Thoracic aorta (tissue), 2 donors: ENCODE results near the gene WASF3. TPM values are rescaled to one million over a fixed set of nuclear protein-coding genes. Genes with fewer than 3 reads are reported as not detected.
A peak's percentile ranks its signal among the peaks of the same experiment; 100 is the strongest.

Experiments used
- ATAC-seq: fragments of 150-250 bp; one replicate; pipeline ENCODE4 v1.8.0; 2017; ENCODE audit warnings: low read depth; ENCODE audit not compliant: insufficient number of reproducible peaks, low FRiP score
- DNase-seq: peaks from one replicate; pipeline ENCODE4 v3.0.0-alpha.2; 2020; ENCODE audit warnings: low spot score
- H3K27ac ChIP-seq, 2 donors: fragments of 200-600 bp; sonication (generic); 1 replicate in 1 of 2; 2 replicates in 1 of 2; pipeline ENCODE4 v1.5.1; 2016; ENCODE audit warnings: mild to moderate bottlenecking in 2 of 2, moderate library complexity in 2 of 2
- H3K27me3 ChIP-seq: fragments of 200-600 bp; sonication (generic); replicated peaks from 2 replicates; pipeline ENCODE4 v1.6.0; 2016; ENCODE audit warnings: mild to moderate bottlenecking; ENCODE audit not compliant: insufficient read depth
- H3K36me3 ChIP-seq: fragments of 200-600 bp; sonication (generic); one replicate; pipeline ENCODE4 v1.5.1; 2016
- H3K4me1 ChIP-seq, 2 donors: fragments of 200-600 bp; sonication (generic); 1 replicate in 1 of 2; 2 replicates in 1 of 2; pipeline versions ENCODE4 v1.5.1 to v1.6.0; 2016; ENCODE audit warnings: low read depth in 2 of 2, mild to moderate bottlenecking in 1 of 2; ENCODE audit not compliant: control insufficient read depth in 1 of 2
- H3K4me3 ChIP-seq: fragments of 200-600 bp; sonication (generic); 2 replicates; pipeline ENCODE4 v1.5.1; 2016; ENCODE audit warnings: mild to moderate bottlenecking
- H3K9me3 ChIP-seq: fragments of 200-600 bp; sonication (generic); 2 replicates; pipeline ENCODE4 v1.5.1; 2016
- total RNA-seq, 2 donors: library from RNA; depleted of rRNA; stranded (reverse); fragments of >200 nt; gene quantifications; one replicate each; pipeline versions ENCODE4 v1.1.0 to v1.2.3, GENCODE V29; 2016
- TF ChIP-seq, protein P1 (sequence below): fragments of 200-600 bp; sonication (generic); IDR thresholded peaks from one replicate; pipeline ENCODE4 v1.5.1; 2019; ENCODE audit warnings: antibody characterized with exemption

The WASF3 gene
- total RNA-seq, 2 donors from 2014 or later: 16.4 to 20.0 TPM

DNA sequence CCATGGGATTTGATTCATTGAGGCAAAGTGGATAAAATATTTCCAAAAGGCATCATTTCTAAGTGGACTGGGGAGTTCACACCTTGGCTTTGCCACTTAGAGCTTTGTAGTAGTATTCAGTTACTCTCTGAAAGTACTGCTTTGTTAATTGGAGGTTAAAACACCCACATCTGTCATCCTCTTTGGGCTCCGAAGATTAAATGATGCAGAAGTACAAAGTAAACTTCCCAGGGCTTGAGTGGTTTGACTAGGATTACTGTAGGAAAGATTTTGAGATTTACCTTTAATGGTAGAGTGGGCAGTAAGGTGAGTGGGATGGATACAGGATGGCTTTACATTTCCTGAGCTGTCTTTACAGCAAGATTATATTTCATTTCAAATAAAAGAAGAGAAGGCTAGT is 42.4 kb downstream of the WASF3 start:
- TF ChIP-seq, protein P1, sequence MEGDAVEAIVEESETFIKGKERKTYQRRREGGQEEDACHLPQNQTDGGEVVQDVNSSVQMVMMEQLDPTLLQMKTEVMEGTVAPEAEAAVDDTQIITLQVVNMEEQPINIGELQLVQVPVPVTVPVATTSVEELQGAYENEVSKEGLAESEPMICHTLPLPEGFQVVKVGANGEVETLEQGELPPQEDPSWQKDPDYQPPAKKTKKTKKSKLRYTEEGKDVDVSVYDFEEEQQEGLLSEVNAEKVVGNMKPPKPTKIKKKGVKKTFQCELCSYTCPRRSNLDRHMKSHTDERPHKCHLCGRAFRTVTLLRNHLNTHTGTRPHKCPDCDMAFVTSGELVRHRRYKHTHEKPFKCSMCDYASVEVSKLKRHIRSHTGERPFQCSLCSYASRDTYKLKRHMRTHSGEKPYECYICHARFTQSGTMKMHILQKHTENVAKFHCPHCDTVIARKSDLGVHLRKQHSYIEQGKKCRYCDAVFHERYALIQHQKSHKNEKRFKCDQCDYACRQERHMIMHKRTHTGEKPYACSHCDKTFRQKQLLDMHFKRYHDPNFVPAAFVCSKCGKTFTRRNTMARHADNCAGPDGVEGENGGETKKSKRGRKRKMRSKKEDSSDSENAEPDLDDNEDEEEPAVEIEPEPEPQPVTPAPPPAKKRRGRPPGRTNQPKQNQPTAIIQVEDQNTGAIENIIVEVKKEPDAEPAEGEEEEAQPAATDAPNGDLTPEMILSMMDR: no peak
- Histone ChIP-seq H3K4me1 (peaks cover 7 to 9% of the 10 kb centered on the region in 2 donors), H3K9me3 (no peaks in the 10 kb centered on the region), H3K36me3 (no peaks in the 10 kb centered on the region), H3K27ac (no peak overlapping the region), H3K4me3 (no peak overlapping the region), H3K27me3 (no peaks in the 10 kb centered on the region)
- DNase-seq: no peak
- no peak for ATAC-seq

DNA sequence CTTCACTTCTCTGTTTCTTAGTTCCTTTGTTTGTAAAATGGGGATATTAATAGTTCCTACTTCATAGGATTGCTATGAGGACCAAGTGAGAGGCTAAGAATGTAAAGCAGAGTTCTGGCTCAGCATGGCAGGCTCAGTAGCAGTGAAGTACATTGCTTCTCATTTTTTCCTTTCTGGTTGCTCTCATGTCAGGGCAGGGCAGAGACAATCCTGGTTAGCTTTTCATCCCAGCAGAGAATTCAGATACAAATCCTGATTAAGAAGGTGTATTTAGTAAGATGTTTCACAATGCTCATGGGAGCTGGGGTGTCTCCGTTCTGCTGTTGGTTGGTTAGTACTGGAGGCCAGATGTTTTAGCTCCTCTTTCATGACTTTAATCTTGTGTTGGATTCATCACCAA is 42.9 kb downstream of the WASF3 start:
- Histone ChIP-seq H3K27me3 (no peaks in the 10 kb centered on the region), H3K4me3 (no peak overlapping the region), H3K4me1 (peaks cover 8 to 14% of the 10 kb centered on the region in 2 donors), H3K9me3 (no peaks in the 10 kb centered on the region), H3K27ac (no peak overlapping the region), H3K36me3 (no peaks in the 10 kb centered on the region)
- no peak for DNase-seq
- ATAC-seq: no peak
- TF ChIP-seq, protein P1: no peak

DNA sequence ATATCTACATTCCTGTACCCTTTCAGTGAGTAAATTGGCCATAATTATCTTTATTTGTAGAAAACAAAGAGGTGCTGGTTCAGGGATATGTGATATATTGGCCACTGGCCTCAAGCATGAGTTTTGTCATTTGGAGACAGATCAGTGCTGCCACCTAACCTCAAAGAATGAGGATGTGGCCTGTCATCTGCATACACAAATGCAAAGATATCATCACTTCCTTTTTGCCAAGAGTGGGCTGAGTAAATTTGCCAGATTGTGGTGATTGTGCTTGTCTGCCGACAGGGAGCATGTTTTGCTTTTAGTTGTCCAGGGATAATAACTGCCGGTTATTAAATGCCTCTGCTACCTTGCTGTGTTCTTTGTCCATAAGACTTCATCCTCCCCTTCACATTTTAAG is 44.2 kb downstream of the WASF3 start:
- Histone ChIP-seq H3K27ac (no peak overlapping the region), H3K36me3 (no peaks in the 10 kb centered on the region), H3K27me3 (no peaks in the 10 kb centered on the region), H3K4me3 (no peak overlapping the region), H3K4me1 (peaks cover 8 to 21% of the 10 kb centered on the region in 2 donors), H3K9me3 (no peaks in the 10 kb centered on the region)
- TF ChIP-seq, protein P1: no peak
- ATAC-seq (no peak), DNase-seq (no peak)

DNA sequence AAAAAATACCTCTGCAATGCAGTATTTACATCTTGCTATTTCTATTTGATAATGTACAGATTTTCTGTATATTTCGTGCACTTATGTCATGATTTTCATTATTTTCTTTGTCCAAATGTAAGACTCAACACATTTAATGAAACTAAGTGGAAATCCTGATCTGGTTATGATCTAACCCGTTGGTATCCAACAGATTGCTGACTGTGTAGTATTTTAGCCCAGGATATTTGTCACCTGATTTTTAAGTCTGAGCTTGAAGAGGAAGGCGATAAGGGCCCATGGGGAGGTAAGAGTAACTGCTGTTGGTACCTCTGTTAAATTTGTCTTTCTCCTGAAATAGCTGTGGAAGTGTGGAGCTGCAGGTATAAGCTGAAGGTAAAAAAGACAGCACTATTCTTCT is 45.3 kb downstream of the WASF3 start:
- Histone ChIP-seq H3K4me1 (peaks cover 8 to 21% of the 10 kb centered on the region in 2 donors), H3K4me3 (no peak overlapping the region)

DNA sequence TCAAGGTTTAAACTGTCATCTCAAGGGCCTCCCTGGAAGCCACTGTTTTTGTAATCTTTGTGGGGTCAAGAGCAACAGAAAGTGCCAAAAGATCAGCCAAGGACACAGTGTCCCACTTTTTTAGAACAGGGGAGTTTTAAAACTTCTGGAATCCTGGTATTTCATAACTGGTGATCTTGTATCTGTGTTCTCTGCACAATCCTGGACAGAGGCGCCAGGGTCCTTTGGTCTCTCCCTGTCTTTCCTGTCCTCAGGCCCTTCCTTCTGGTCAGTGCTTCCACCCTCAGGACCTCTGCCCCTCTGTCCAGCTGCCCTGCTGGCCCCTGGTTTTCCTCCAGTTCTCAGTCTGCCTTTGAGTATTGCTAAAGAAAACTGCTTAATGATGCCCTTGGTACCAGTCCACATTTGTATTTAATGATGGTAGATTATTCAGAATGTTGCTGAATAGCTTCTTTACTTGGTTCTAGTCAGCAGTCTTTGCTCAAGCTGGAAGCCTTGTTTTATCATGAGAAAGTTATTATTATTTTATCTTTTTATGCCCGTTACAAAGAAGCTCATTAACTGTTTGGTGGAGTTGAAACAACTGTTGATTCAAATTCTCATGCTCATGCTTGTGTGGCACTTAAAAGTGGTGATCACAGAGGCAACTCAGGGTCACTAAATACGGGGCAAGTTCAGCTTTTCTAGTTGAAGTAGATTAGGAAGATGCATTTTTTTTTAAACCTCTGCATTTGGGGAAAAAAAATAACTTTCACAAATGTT is 47.5 kb downstream of the WASF3 start:
- no peaks in the 10 kb centered on the region for H3K9me3 ChIP-seq
- no peaks in the 10 kb centered on the region for H3K36me3 ChIP-seq
- H3K27me3 ChIP-seq: no peaks in the 10 kb centered on the region
- TF ChIP-seq, protein P1: no peak
- peak overlapping the region; percentile 15 for H3K27ac ChIP-seq
- DNase-seq (no peak), ATAC-seq (peak; percentile 30)
- H3K4me1 ChIP-seq: peaks cover 8 to 21% of the 10 kb centered on the region in 2 donors
- H3K4me3 ChIP-seq: no peak overlapping the region

More for the DNA sequence above, 45.3 kb downstream of the WASF3 start:
- H3K27me3 ChIP-seq: no peaks in the 10 kb centered on the region
- ATAC-seq (no peak), DNase-seq (no peak)
- no peaks in the 10 kb centered on the region for H3K36me3 ChIP-seq
- H3K27ac ChIP-seq: no peak overlapping the region
- TF ChIP-seq, protein P1: no peak
- no peaks in the 10 kb centered on the region for H3K9me3 ChIP-seq
